GM18867 (cell line): ENCODE measurements around the gene MEIOSIN.
A peak's percentile ranks its signal among the peaks of the same experiment; 100 is the strongest.

Experiments
- ATAC-seq: cut with Tn5 transposase; IDR thresholded peaks from one replicate; pipeline ENCODE4 v1.9.1; 2021; ENCODE audit warnings: mild to moderate bottlenecking, moderate library complexity; ENCODE audit not compliant: unreplicated experiment

Gene MEIOSIN

GRCh38 chr19:45763691-45764294, 30.6 kb downstream of the MEIOSIN start:
- ATAC-seq = no peak

- no peak for ATAC-seq
Observed at GRCh38 chr19:45764475-45764874, 31.2 kb downstream of the MEIOSIN start.

GRCh38 chr19:45764945-45765701, 31.9 kb downstream of the MEIOSIN start:
- ATAC-seq = no peak

- no peak for ATAC-seq
Observed at GRCh38 chr19:45765702-45766295, 32.6 kb downstream of the MEIOSIN start.

- ATAC-seq = no peak
Observed at GRCh38 chr19:45766296-45766868, 33.1 kb downstream of the MEIOSIN start.

GRCh38 chr19:45766869-45767346, 33.7 kb downstream of the MEIOSIN start:
- ATAC-seq = no peak

GRCh38 chr19:45767410-45767880, 34.2 kb downstream of the MEIOSIN start:
- no peak for ATAC-seq

GRCh38 chr19:45767881-45768654, 34.8 kb downstream of the MEIOSIN start:
- no peak for ATAC-seq

GRCh38 chr19:45768655-45768983, 35.4 kb downstream of the MEIOSIN start:
- no peak for ATAC-seq

GRCh38 chr19:45768984-45769782, 35.9 kb downstream of the MEIOSIN start, which contains the start of gene SIX5:
Gene SIX5 (minus strand): TSS chr19:45769252. CDS start chr19:45768844, 408 bp downstream.
- peak; percentile 61 for ATAC-seq

GRCh38 chr19:45769821-45770191, 36.6 kb downstream of the MEIOSIN start:
- ATAC-seq = peak; percentile 16

- ATAC-seq = peak; percentile 47
Observed at GRCh38 chr19:45770192-45771101, 37.2 kb downstream of the MEIOSIN start.

- ATAC-seq = no peak
Observed at GRCh38 chr19:45771311-45771933, 38.2 kb downstream of the MEIOSIN start.

GRCh38 chr19:45772130-45772840, 39.0 kb downstream of the MEIOSIN start:
- ATAC-seq = no peak

GRCh38 chr19:45772912-45773311, 39.7 kb downstream of the MEIOSIN start:
- ATAC-seq = no peak

- no peak for ATAC-seq
Observed at GRCh38 chr19:45773384-45773783, 40.1 kb downstream of the MEIOSIN start.

GRCh38 chr19:45774765-45775164, 41.5 kb downstream of the MEIOSIN start:
- no peak for ATAC-seq

- ATAC-seq = no peak
Observed at GRCh38 chr19:45777395-45777961, 44.2 kb downstream of the MEIOSIN start.
